HG03565 (cell line): ENCODE data around the gene CARD8.
A peak's percentile ranks its signal among the peaks of the same experiment; 100 is the strongest.

Experiments used
- ATAC-seq: cut with Tn5 transposase; IDR thresholded peaks from one replicate; pipeline ENCODE4 v1.9.1; 2021; ENCODE audit warnings: mild to moderate bottlenecking, moderate library complexity; ENCODE audit not compliant: unreplicated experiment

The CARD8 gene

GRCh38 chr19:48176226-48176625, 79.5 kb downstream of the CARD8 start:
- no peak for ATAC-seq

DNA sequence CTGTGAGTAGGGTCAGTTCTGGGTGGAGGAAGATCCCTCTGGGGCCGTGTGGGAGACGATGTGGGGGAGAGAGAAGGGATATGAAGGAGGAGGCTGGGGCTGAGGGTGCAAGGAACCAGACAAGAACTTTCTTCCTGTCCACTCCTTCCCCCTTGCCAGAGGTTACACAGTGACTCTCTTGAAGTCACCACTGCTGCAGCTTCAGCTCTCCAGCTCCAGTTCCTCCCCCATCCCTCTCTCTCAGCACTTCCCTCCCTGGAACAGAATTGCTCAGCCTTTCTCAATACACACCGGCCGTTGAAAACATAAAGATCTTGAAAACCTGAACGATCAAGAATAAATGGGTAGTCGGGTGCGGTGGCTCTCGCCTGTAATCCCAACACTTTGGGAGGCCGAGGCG, 80.1 kb downstream of the CARD8 start:
- ATAC-seq, result no peak

GRCh38 chr19:48174445-48175030, 81.2 kb downstream of the CARD8 start:
- ATAC-seq, result no peak

- no peak for ATAC-seq
Observed at GRCh38 chr19:48171710-48172109, 84.0 kb downstream of the CARD8 start.

- no peak for ATAC-seq
Observed at GRCh38 chr19:48170817-48171347, 84.8 kb downstream of the CARD8 start.

DNA sequence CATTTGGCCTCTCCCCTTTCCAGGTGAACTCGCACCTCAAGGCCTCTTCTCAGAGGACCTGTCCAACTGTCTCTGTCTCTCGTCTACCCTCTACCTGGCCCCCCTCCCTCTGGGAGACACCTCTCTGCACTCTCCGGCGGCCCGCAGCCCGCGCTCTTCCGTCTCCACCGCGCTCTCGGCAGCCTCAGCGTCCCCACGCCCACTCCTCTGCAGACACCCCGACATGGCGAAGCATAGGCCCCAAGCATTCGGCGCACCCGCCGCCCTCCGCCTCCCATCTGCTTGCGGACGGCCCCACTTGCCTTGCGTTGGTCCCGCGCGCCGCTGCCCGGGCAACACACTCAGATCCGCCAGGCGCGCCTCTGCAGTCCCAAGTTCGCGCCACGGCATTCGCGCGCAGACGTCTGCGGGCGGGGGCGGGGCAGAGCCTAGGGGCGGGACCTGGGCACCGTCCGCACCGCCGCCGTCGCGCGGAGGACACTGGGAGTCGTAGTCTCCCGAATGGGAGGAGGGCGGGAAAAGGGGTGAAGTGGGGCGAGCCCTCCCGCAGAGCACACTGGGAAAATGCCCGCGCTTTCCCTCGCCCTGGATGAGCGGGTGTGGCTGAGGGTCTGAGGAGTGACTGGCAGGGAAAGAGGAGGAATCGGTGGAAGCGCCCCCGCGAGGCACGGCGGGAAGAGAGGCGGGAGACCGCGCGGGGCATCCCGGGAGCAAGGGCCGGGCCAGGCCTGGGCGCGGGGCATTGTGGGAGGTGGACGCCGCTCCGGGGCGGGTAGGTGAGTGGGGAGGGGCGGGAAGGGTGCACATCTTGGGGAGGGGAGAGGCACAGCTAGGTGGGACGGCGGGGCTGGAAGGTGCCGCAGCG, 85.5 kb downstream of the CARD8 start, which contains the start of the genes LIG1 and ZSWIM9:
LIG1 (minus strand) TSS at position 406 of the 865 bp plus-strand sequence. CDS start 4,778 bp downstream, outside the sequence.
ZSWIM9 (plus strand) TSS at position 742 of the 865 bp plus-strand sequence. CDS start 1,123 bp downstream, outside the sequence.
- peak; percentile 73 for ATAC-seq

- ATAC-seq, result peak; percentile 2
Observed at GRCh38 chr19:48169578-48169938, 86.2 kb downstream of the CARD8 start.

DNA sequence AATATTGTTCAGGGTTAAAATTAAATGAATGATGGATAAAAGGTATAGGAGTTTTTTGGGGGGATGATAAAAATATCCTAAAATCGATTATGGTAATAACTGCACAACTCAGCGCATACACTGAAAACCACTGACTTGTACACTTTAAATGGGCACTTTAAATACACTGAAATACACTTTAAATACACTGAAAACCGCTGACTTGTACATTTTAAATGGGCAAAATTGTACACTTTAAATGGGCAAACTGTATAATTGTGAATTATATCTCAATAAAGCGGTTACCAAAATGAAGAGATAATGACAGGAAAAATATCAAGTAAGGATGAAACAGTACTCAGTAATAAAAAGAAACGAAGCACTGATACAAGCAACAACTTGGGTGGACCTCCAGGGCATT, 87.0 kb downstream of the CARD8 start:
- ATAC-seq, result no peak

DNA sequence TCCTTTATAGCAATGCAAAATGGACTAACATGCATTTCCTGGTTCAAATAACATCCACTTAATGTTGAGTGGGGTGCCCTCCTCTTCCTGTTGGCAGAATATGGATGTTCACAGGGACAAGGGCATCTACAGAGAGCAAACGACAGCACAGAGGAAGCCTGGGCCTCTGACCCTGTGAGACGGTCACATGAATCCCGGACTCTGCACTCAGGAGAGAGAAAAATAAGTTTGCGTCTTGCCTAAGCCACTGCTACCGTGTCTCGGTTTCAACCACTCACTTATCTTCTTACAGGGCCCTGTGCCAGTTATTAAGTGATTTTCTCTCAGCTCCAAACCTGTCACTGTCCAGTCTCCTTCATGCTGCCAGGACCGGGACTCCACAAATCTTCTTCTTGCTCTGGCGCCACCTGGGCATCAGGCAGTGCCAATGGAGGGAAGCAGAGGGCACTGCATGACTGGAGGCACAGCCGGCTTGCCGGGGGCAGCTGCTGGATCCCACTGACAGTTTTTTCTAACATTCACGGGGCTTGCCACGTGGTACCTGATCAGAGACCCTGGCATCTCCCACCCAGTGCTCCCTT, 97.4 kb downstream of the CARD8 start:
- no peak for ATAC-seq
